Neural cell (in vitro differentiated cells): ENCODE measurements around the gene REM2.

Experiments used
- CTCF ChIP-seq: fragments of 450-650 bp; IDR thresholded peaks from 2 replicates; pipeline ENCODE4 v1.5.1; 2014; ENCODE audit warnings: antibody characterized with exemption, mild to moderate bottlenecking, moderate library complexity; ENCODE audit not compliant: poor library complexity, severe bottlenecking
- EZH2 ChIP-seq: fragments of 200-600, 300-800 bp; shearing (Covaris generic), sonication (generic); IDR thresholded peaks from 2 replicates; pipeline ENCODE4 v1.6.1; 2014; ENCODE audit warnings: antibody characterized with exemption, low read length, borderline replicate concordance, mild to moderate bottlenecking; ENCODE audit not compliant: insufficient read depth, poor library complexity, severe bottlenecking
- POLR2AphosphoS5 ChIP-seq: IDR thresholded peaks from 2 replicates; pipeline ENCODE4 v1.6.1; 2012
- SMC3 ChIP-seq: fragments of 450-650 bp; conservative IDR thresholded peaks from 2 replicates; pipeline ENCODE4 v1.6.1; 2014; ENCODE audit warnings: antibody characterized with exemption, mild to moderate bottlenecking, moderate library complexity; ENCODE audit not compliant: poor library complexity

DNA sequence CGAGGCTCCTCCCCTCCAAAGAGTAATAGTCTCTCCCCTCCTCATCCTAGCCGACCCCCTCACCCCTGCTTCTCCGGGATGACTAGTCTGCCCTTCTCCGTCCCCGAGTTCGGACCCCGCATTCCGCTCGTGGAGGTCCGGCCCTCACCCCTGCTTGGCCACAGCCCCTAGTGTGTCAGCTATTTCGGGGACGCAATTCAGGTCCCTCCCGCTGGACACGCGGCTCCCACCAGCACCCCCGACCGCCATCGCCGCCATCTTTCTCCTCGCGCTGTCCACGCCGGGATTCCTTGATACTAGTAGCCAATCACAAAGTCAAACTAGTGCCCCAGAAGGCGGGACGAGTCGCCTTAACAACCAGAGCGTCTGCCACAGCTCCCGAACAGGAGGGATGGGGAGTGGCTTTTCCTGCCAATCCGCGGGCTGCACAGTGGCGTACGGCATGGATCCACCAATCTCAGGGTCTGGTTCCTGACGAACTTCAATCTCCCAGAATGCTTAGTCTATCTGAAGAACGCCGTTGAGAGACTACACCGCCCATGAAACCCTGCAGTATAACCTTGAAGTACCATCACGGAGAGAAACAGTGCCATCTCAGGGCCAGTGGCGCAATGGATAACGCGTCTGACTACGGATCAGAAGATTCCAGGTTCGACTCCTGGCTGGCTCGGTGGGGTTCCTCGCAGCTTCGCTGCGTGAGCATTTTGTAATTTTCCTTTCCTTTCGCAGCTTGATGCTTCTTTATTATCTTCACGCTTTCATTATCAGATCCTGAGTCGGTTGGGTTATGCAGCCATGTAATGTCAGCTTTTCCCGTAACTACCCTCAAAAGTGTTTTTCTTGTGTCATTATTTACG is 46.3 kb downstream of the REM2 start, which contains the start of gene PRMT5:
- TF ChIP-seq CTCF = peak; percentile 45
- TF ChIP-seq EZH2 = no peak
- TF ChIP-seq POLR2AphosphoS5 = peak; percentile 88
- no peak for TF ChIP-seq SMC3
